HG02840 (cell line): ENCODE data around the gene NYNRIN.
"Not testable (repeated sequence)": the region's sequence is repeated elsewhere in the genome, so short reads cannot be mapped to it uniquely, and the experiment has no call there.

Experiments
- ATAC-seq: cut with Tn5 transposase; IDR thresholded peaks from one replicate; pipeline ENCODE4 v1.9.1; 2021; ENCODE audit warnings: mild to moderate bottlenecking, moderate library complexity, moderate number of reproducible peaks; ENCODE audit not compliant: unreplicated experiment, low FRiP score

The NYNRIN gene

GRCh38 chr14:24441485-24441884 is 42.7 kb downstream of the NYNRIN start:
- ATAC-seq, result no peak

- ATAC-seq, result no peak
These were observed 43.1 kb downstream of the NYNRIN start for GRCh38 chr14:24441904-24442239.

GRCh38 chr14:24442240-24443052 is 43.6 kb downstream of the NYNRIN start, which contains the start of gene SDR39U1:
Gene SDR39U1, minus strand, starts transcription at chr14:24442776. Its CDS starts 7 bp downstream, at chr14:24442769.
- ATAC-seq, result peak; percentile 95

GRCh38 chr14:24443053-24443665 is 44.4 kb downstream of the NYNRIN start:
- ATAC-seq, result no peak

- ATAC-seq, result not testable (repeated sequence)
These were observed 52.0 kb downstream of the NYNRIN start for GRCh38 chr14:24450828-24451227.

GRCh38 chr14:24456980-24457379 is 58.2 kb downstream of the NYNRIN start:
- ATAC-seq, result no peak

- no peak for ATAC-seq
These were observed 59.9 kb downstream of the NYNRIN start for GRCh38 chr14:24458736-24459135.

- no peak for ATAC-seq
These were observed 60.5 kb downstream of the NYNRIN start for GRCh38 chr14:24459331-24459730.

- ATAC-seq, result no peak
These were observed 62.5 kb downstream of the NYNRIN start for GRCh38 chr14:24461336-24461735.

- ATAC-seq, result no peak
These were observed 64.4 kb downstream of the NYNRIN start for GRCh38 chr14:24463017-24463883.

- ATAC-seq, result no peak
These were observed 65.3 kb downstream of the NYNRIN start for GRCh38 chr14:24463884-24464785.

- no peak for ATAC-seq
These were observed 66.6 kb downstream of the NYNRIN start for GRCh38 chr14:24465368-24465767.

GRCh38 chr14:24465805-24466204 is 67.0 kb downstream of the NYNRIN start:
- ATAC-seq, result no peak
